Epithelial cell of esophagus (primary cell): ENCODE measurements around the gene XRCC3.

Source experiments
- DNase-seq: peaks from one replicate; pipeline ENCODE4 v3.0.0; 2010; ENCODE audit warnings: low read depth
- H3K4me3 ChIP-seq: 2 replicates; pipeline ENCODE4 v1.5.1; 2011; ENCODE audit warnings: mild to moderate bottlenecking, low read length, control low read depth
- CTCF ChIP-seq: IDR thresholded peaks from 2 replicates; pipeline ENCODE4 v1.5.1; 2011; ENCODE audit warnings: low read depth, mild to moderate bottlenecking, low read length, control low read depth, inconsistent platforms; ENCODE audit not compliant: insufficient read depth; ENCODE audit errors: missing control alignments

Gene XRCC3

GRCh38 chr14:103710771-103711377, 4.4 kb downstream of the XRCC3 start:
- peak; percentile 39 for DNase-seq
- no peak overlapping the region for H3K4me3 ChIP-seq
- TF ChIP-seq CTCF: no peak

DNA sequence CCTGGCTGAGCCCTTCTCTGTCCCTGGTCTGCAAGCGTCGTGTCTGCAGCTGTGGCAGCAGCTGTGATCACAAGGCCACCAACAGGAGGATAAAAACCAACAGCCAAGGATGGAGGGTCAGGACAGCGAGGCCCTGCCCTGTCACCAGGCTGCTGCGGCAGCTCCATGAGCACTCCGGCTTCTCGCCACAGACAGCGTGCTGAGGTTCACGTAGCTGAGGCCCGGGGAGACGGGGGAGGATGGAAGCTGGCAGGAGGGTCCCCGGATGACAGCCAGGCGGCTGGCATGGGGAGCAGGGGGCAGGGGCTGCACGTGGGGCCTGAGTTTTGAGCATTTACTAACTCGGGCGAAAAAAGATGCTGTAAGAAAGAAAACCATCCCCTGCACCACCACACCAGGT, 5.4 kb downstream of the XRCC3 start:
- no peak for DNase-seq
- H3K4me3 ChIP-seq: no peak overlapping the region
- TF ChIP-seq CTCF: no peak

- DNase-seq: no peak
- no peak overlapping the region for H3K4me3 ChIP-seq
- no peak for TF ChIP-seq CTCF
These were observed 6.5 kb downstream of the XRCC3 start for GRCh38 chr14:103708750-103709187.

GRCh38 chr14:103707329-103708263, 7.7 kb downstream of the XRCC3 start:
- no peak for TF ChIP-seq CTCF
- no peak overlapping the region for H3K4me3 ChIP-seq
- DNase-seq: no peak

GRCh38 chr14:103706551-103707328, 8.5 kb downstream of the XRCC3 start:
- no peak for DNase-seq

More at GRCh38 chr14:103706551-103707328, 8.5 kb downstream of the XRCC3 start:
- H3K4me3 ChIP-seq: no peak overlapping the region
- TF ChIP-seq CTCF: no peak
